GM18907 (cell line): ENCODE results near the gene HOXC11.

Source experiments
- ATAC-seq: cut with Tn5 transposase; IDR thresholded peaks from one replicate; pipeline ENCODE4 v1.9.1; 2021; ENCODE audit warnings: mild to moderate bottlenecking, moderate library complexity; ENCODE audit not compliant: unreplicated experiment

Gene HOXC11

GRCh38 chr12:53956251-53956887 lies 16.6 kb upstream of the HOXC11 start:
- ATAC-seq, result no peak

GRCh38 chr12:53956914-53957536 lies 15.9 kb upstream of the HOXC11 start:
- no peak for ATAC-seq

DNA sequence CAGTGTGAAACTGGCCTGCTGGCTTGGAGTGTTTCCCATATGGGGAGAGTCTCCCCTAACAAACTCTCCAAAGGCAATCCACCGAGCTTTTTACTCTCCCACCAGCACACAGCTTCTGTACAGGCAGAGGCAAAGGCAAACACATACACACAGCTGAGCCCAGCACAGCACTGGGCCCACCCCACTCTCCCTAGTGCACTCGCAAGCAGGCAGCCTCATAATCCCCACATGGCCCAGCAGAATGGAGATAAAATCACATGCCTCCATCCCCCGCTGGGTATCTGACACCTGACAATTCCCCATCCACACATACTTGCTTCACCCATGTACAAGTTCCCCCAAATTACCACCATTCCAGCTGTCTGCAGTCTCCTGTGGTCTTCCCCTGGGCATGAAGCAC lies 14.8 kb upstream of the HOXC11 start:
- ATAC-seq, result no peak

DNA sequence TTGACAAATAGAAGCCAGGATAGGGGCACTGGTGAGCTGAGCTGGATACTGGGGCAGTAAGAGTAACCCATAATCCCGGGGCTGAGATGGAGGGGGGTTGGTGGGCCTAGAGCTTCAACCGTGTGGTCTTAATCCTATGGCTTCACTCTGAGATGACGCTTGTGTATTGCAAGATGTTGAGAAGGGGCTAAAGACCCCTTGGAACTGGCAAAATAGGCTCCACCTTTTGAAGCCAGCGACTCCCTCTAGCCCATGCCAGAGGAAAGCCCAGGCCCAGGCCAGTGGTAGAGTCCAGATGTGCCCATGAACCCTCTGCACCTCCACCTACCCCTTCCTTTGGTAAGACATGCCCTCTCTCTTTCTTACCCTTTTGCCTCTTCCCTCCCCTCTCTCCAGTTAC lies 13.6 kb upstream of the HOXC11 start:
- no peak for ATAC-seq

GRCh38 chr12:53960187-53961024 lies 12.5 kb upstream of the HOXC11 start:
- no peak for ATAC-seq

DNA sequence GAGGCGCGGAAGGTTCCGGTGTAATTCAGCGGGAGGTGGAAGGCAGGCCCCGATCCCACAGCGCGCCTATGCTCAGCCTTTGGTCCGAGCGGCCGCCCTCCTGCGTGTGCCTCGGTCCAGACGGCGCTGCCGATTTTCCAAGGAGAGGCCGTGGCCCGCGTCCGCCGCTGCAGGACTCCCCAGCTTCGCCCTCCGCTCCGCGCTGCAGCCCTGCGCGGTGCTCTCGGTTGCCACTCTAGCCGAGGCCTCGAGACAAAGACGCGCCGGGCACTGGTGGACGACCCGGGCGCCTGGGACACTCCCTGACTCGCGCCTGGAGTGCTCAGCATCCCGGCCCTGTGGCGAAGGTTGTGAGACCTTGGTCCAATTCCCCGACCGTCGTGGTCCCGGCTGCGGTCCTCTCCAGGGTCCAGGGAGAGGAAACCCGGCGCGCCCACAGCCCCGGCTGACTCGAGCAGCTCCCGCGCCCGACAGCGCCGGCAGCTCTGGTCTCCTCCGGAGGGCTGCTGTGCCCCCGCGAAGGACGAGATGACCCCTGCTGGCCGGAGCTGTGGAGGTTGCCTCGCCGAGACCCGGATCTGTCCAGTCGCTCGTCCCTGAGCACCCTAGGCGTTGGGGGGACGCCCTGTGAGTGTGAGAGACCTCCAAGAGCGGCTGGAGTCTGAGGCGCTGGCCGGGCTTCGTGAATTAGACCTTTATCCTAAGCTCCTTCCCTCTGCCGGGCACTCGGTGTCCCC lies 11.7 kb upstream of the HOXC11 start:
- no peak for ATAC-seq

DNA sequence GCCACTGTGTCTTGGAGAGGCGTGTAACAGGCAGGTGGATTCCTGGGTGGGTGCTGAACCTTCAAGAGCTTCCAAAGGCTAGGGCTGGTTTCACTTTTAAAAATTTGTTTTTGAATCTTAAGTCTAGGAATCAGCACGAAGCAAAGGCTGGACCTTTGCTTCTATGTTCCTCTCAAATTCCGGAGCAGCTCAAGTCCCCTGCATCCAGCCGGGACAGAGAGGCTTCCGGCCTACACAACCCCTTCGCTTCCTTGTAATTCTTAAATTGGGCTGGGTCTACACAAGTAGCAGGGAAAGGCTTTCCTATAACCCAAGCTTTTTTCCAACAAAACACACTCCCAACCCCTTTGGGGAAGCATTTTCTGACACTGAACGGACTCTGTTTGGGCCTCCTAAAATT lies 9.9 kb upstream of the HOXC11 start:
- ATAC-seq, result no peak

DNA sequence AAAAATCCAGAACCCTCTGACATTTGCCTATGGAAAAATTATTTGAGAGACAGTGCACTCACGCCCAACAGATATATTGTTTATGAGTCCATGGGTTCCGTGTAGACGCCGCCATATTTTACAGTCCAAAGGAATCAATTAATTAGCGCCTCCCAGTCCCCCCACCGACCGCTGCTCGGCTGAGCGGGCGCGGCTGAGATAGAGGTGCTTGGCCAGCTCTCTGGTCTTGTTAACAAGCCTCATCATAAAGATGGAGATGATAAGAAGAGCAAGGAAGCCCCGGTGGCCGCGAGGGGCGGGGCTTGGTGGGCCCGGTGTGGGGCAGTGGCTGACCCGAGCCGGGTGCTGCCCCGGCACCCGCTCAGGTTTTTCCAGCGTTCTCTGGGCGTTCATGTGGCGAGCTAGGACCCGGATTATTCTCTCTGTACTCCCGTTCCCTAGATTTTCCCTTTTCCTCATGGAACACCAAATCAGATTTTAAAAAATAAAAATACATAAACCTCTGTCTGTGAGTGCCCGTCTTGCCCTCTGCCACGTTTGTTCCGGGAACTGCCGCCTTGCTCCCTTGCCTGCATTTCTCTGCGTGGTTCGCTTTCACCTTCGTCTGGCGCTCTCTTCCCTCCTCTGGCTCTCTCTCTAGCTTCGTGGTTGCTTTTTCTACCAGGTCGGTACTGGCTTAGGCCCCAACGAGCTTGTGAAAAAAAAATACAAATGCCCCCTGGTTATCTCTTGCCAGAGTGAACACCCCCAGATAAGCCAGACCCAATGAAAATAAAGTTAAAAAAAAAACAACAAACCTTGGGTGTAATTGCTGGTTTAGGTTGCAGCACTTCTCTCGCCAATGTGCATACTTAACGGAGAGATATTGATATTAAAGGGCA lies 9.3 kb upstream of the HOXC11 start:
- no peak for ATAC-seq

- no peak for ATAC-seq
Observed at GRCh38 chr12:53964315-53964713, 8.6 kb upstream of the HOXC11 start.

DNA sequence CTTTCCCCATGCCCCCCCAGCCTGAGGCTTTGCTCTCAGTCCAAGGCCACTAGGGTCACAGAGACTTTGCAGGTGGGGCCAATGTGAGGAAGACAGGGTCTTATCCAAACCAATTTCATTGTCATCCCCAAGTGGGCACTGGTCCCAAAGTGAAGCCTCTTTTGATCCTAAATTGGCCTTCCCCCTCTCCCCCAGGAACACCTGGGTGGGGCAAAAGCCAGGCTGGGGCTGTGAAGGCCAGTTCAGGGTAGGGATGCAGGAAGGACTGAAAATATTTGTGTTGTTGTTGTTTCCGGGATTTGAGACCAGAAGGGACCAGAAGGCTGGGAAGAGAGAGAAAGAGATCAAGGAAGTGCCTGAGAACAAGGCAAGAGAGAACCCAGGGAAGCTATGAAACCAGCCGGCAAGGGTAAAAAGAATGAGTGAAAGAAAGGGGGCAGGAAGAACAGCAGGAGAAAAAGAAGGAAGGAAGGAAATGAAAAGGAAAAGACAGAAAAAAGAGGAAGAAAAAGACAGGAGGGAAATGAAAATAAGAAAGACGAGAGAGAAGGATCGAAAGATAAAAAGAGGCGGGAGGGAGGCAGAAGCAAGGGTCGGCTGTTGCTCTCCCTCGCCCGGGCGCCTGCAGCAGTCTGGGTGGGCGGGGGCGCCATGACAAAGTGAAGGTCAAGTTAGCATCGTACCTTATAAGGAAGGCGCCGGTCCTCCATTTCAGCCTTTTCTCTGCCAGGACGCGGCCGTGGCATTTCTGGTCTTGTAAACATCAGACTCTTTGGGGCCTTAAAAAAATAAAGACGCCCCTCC lies 7.4 kb upstream of the HOXC11 start:
- ATAC-seq, result no peak

DNA sequence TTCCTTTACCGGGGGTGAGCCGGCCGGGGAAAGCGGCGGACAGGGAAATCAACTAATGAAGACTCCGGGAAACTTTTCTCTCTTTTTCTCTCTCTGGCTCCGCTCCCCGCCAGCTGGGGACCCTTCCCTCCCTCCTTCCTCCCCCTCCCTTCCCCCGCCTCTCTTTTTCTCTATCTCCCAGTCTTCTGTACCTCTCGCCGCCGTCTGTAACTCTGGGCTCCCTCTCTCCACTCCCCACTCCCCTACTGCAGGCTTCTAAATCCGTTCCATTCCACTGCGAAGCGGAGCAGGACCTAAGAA lies 6.9 kb upstream of the HOXC11 start:
- ATAC-seq, result no peak

- no peak for ATAC-seq
Observed at GRCh38 chr12:53966385-53967133, 6.4 kb upstream of the HOXC11 start.

DNA sequence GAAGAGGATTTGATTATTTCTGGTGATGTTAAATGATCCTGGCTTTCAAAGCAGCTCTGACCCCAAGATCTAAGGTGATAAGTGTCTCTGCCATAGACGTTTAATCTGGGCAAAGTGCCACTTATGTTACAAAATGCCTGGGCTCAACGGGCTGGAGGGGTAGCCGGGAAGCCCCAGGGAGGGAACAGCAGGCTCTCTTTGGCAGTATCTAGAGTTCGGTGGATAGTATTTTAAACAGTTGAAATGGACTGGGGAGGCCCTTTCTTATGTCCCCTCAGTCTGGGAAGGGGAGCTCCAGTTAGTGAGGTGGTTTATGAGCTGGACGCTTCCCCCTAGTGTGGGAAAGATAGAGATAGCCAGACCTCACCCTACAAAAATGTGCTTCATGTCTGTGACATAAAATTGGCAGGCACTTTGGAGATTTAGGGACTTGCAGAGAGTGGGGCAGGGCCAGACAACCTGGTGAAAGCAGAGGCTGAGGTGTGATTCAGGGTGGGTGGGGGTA lies 5.5 kb upstream of the HOXC11 start:
- ATAC-seq, result no peak

DNA sequence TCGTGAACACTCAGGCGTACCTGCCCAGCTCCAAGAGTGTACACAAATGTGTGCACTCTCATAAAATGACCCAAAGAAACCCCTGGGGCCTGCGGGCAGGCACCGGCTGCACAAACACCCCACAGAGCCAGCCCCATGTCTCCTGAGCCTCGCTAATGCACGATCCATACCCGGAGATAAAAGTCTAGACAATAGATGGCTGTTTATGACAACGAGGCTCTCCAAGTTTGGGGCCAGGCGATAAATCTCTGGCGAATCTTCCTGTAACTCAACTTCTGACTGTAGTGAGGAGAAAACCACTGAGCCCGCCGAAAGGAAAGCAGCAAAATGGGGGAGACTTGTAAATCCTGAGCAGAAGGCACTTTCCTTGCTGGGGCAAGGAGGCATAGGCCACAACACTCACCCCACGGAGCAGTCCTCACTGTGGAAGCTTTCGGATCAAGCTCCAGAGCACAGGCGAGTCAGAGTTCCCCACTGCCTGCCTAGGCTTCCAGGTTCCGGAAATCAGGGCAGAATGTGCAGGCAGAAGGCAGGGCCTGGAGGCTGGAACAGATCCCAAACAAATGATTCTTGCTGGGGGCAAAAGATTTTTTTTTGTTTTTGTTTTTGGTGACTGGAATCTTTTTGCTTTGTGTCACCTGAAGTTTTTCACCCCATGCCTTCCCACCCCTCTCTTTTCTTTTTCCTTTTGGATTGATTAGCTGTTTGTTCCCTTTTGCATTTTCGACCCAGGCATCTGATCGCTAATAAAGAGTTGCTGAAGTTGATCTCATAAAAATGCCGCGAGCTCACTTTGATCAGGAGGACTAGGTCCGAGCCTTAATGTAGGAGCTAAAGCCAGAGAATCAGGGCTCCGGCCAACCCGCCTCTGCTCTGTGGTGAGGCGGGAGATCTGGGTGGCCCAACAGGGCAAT lies 4.5 kb upstream of the HOXC11 start:
- no peak for ATAC-seq

DNA sequence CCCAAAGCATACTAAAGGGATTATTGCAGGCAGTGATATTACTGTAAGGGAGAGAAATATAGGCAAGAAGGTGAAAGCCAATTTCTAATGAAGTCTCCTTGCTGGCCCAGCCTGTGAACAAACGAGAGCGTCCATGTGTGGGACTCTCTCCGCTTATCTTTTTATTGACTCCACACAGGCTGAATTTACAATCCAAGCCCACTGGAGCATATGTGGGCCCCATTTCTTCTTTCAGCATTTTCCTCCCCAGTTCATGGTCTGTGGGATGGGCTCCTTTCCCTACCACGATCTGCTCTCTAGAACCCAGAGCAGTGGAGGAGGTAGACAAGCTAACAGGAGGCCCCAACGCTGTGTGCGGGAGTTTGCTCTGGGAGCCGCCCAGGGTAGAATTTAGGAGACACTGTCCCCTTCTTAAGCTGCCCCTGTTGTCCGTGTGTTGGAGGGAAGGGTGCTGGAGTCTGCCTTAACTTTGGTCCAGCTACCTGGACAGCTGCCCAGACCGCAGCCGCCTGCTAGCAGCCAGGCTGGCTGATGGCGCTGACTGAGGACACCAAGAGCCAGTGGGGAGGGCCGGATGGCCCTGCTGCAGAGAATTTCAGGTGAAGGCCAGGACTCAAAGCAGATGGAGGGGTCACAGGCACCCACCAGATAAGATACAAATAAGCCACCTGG lies 3.2 kb upstream of the HOXC11 start:
- no peak for ATAC-seq

- ATAC-seq, result no peak
Observed at GRCh38 chr12:53970451-53970850, 2.5 kb upstream of the HOXC11 start.

GRCh38 chr12:53971129-53971528 lies 1.8 kb upstream of the HOXC11 start:
- ATAC-seq, result no peak
